ENCODE data around the gene BDH2.

The BDH2 gene

GRCh38 chr4:103097112-103097511 lies 2.5 kb downstream of the BDH2 start:
- H3K27me3 ChIP-seq (ENCODE audit: insufficient read depth, low read length): no peaks in the 10 kb centered on the region
- no peak for TF ChIP-seq CTCF (IDR thresholded peaks at IDR 0.05; ENCODE audit: low read length)
- no peak for TF ChIP-seq EZH2 (IDR thresholded peaks at IDR 0.05; ENCODE audit: borderline replicate concordance, low read length)
- H2AFZ ChIP-seq (ENCODE audit: low read length): no peak overlapping the region

GRCh38 chr4:103095080-103095479 lies 4.6 kb downstream of the BDH2 start:
- Histone ChIP-seq H3F3A (ENCODE audit: insufficient read depth, low read length) (no peaks in the 10 kb centered on the region), H3K4me1 (ENCODE audit: insufficient read depth, low read length, severe bottlenecking) (peaks cover 40% of the 10 kb centered on the region), H3K27me3 (ENCODE audit: insufficient read depth, low read length) (no peaks in the 10 kb centered on the region), H3K9me2 (ENCODE audit: low read depth, low read length) (no peaks in the 10 kb centered on the region), H3K9ac (ENCODE audit: low read length) (no peak overlapping the region), H3K4me3 (ENCODE audit: low read depth, low read length, poor library complexity, severe bottlenecking) (no peak overlapping the region), H4K20me1 (ENCODE audit: insufficient read depth, low read length) (no peaks in the 10 kb centered on the region), H3K9me3 (ENCODE audit: low read length) (no peaks in the 10 kb centered on the region), H3K36me3 (ENCODE audit: insufficient read depth, low read length) (peaks cover 7% of the 10 kb centered on the region; the same call in 1 of the 2 replicates), H3K4me2 (ENCODE audit: low read length) (no peak overlapping the region), H2AFZ (ENCODE audit: low read length) (no peak overlapping the region), H3K79me2 (ENCODE audit: insufficient read depth, low read length) (no peaks in the 10 kb centered on the region), H3K27ac (ENCODE audit: low read depth, low read length, poor library complexity, severe bottlenecking) (no peak overlapping the region)
- TF ChIP-seq CTCF (IDR thresholded peaks at IDR 0.05; ENCODE audit: low read length): no peak
- no peak for TF ChIP-seq EZH2 (IDR thresholded peaks at IDR 0.05; ENCODE audit: borderline replicate concordance, low read length)

More at GRCh38 chr4:103097112-103097511, 2.5 kb downstream of the BDH2 start:
- Histone ChIP-seq H3K4me1 (ENCODE audit: insufficient read depth, low read length, severe bottlenecking) (peaks cover 31% of the 10 kb centered on the region), H3K27ac (ENCODE audit: low read depth, low read length, poor library complexity, severe bottlenecking) (no peak overlapping the region), H4K20me1 (ENCODE audit: insufficient read depth, low read length) (no peaks in the 10 kb centered on the region), H3K4me3 (ENCODE audit: low read depth, low read length, poor library complexity, severe bottlenecking) (no peak overlapping the region), H3K36me3 (ENCODE audit: insufficient read depth, low read length) (no peaks in the 10 kb centered on the region; the same call in 1 of the 2 replicates), H3F3A (ENCODE audit: insufficient read depth, low read length) (no peaks in the 10 kb centered on the region), H3K9ac (ENCODE audit: low read length) (no peak overlapping the region), H3K9me3 (ENCODE audit: low read length) (no peaks in the 10 kb centered on the region), H3K79me2 (ENCODE audit: insufficient read depth, low read length) (no peaks in the 10 kb centered on the region), H3K9me2 (ENCODE audit: low read depth, low read length) (no peaks in the 10 kb centered on the region), H3K4me2 (ENCODE audit: low read length) (no peak overlapping the region)

GRCh38 chr4:103092245-103092644 lies 7.4 kb downstream of the BDH2 start:
- Histone ChIP-seq H2AFZ (ENCODE audit: low read length) (no peak overlapping the region), H3F3A (ENCODE audit: insufficient read depth, low read length) (no peaks in the 10 kb centered on the region), H3K4me1 (ENCODE audit: insufficient read depth, low read length, severe bottlenecking) (peaks cover 18% of the 10 kb centered on the region), H4K20me1 (ENCODE audit: insufficient read depth, low read length) (no peaks in the 10 kb centered on the region), H3K9me2 (ENCODE audit: low read depth, low read length) (no peaks in the 10 kb centered on the region), H3K79me2 (ENCODE audit: insufficient read depth, low read length) (no peaks in the 10 kb centered on the region), H3K9ac (ENCODE audit: low read length) (no peak overlapping the region; the same call in 1 of the 2 replicates), H3K9me3 (ENCODE audit: low read length) (no peaks in the 10 kb centered on the region), H3K27ac (ENCODE audit: low read depth, low read length, poor library complexity, severe bottlenecking) (no peak overlapping the region), H3K36me3 (ENCODE audit: insufficient read depth, low read length) (peaks cover 7% of the 10 kb centered on the region; the same call in 1 of the 2 replicates), H3K27me3 (ENCODE audit: insufficient read depth, low read length) (no peaks in the 10 kb centered on the region), H3K4me3 (ENCODE audit: low read depth, low read length, poor library complexity, severe bottlenecking) (no peak overlapping the region), H3K4me2 (ENCODE audit: low read length) (no peak overlapping the region)
- TF ChIP-seq CTCF (IDR thresholded peaks at IDR 0.05; ENCODE audit: low read length) (no peak), EZH2 (IDR thresholded peaks at IDR 0.05; ENCODE audit: borderline replicate concordance, low read length) (no peak)
